NT2/D1 (cell line): Measurements from ENCODE around the gene RPL21.
"Not testable (repeated sequence)": the region's sequence is repeated elsewhere in the genome, so short reads cannot be mapped to it uniquely, and the experiment has no call there.

Experiments
- DNase-seq: peaks from one replicate; pipeline ENCODE4 v3.0.0-alpha.2; 2011; ENCODE audit warnings: low read depth, low spot score
- H3K27me3 ChIP-seq: 2 replicates; pipeline ENCODE4 v1.6.0; 2011; ENCODE audit warnings: mild to moderate bottlenecking; ENCODE audit not compliant: insufficient read length, insufficient read depth
- H3K36me3 ChIP-seq: 2 replicates; pipeline ENCODE4 v1.6.1; 2011; ENCODE audit warnings: mild to moderate bottlenecking, low read length, mixed read lengths; ENCODE audit not compliant: insufficient read depth, insufficient read length
- H3K4me1 ChIP-seq: 2 replicates; pipeline ENCODE4 v1.5.1; 2011; ENCODE audit not compliant: insufficient read depth, insufficient read length
- H3K4me3 ChIP-seq: 2 replicates; pipeline ENCODE4 v1.5.1; 2011; ENCODE audit warnings: low read depth; ENCODE audit not compliant: insufficient read length
- H3K9ac ChIP-seq: 2 replicates; pipeline ENCODE4 v1.6.0; 2011; ENCODE audit warnings: low read depth; ENCODE audit not compliant: insufficient read length
- H3K9me3 ChIP-seq: 2 replicates; pipeline ENCODE4 v1.5.1; 2011; ENCODE audit warnings: mild to moderate bottlenecking, low read length; ENCODE audit not compliant: insufficient read depth
- SUZ12 ChIP-seq: IDR thresholded peaks from 2 replicates; pipeline ENCODE4 v1.6.1; 2011; ENCODE audit not compliant: insufficient read length, insufficient read depth; ENCODE audit errors: extremely low read depth
- YY1 ChIP-seq: IDR thresholded peaks from 2 replicates; pipeline ENCODE4 v1.6.1; 2011; ENCODE audit not compliant: insufficient read length, insufficient read depth
- ZNF274 ChIP-seq: IDR thresholded peaks from 2 replicates; pipeline ENCODE4 v1.6.1; 2011; ENCODE audit warnings: mild to moderate bottlenecking, low read depth, low read length

Gene RPL21

DNA sequence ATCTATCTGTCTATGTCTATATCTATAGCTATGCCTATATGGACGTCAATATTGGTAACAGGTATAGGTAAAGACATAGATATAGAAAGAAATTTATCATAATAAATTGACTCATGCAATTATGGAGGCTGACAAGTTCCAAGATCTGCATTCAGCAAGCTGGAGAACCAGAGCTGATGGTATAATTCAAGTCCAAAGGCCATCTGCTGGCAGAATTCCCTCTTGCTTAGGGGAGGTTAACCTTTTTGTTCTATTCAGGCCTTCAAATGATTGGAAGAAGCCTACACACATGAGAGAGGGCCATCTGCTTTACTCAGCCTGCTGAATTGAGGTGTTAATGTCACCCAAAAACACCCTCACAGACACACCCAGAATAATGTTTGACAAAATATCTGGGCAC lies 30.1 kb downstream of the RPL21 start:
- Histone ChIP-seq H3K9ac (no peak overlapping the region), H3K27me3 (no peaks in the 10 kb centered on the region), H3K4me3 (no peak overlapping the region), H3K36me3 (no peaks in the 10 kb centered on the region), H3K4me1 (no peaks in the 10 kb centered on the region), H3K9me3 (no peaks in the 10 kb centered on the region)
- no peak for DNase-seq
- TF ChIP-seq ZNF274 (no peak), YY1 (no peak), SUZ12 (no peak)

DNA sequence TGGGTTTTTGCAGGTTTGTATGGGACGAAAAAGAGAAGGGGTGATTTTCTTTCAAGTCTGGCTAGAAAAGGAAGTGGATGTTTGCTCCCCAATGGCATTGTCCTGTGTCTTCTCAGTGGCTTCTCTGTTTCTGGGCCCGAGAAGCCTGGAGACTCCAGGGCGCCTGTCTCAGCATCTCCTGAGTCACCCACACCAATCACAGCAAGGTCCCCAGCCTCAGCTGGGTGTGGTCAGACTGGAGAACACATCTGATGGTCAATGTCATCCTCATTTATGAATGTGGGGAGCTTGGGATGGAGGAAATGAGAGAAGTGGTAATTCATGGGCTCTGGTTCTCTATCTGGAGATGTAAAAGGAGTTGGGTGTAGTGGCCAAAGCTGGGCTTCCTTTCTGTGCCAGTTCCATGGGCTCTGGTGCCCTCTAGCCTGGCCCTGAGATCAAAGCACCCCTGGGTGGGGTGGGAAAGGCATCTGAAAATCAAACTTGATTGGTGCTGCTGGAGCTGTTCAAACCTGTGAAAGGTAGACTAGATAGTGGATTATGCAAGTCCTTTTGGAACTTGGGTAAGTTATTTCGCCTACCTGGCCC lies 32.6 kb downstream of the RPL21 start:
- Histone ChIP-seq H3K9me3 (no peaks in the 10 kb centered on the region), H3K4me3 (no peak overlapping the region), H3K36me3 (no peaks in the 10 kb centered on the region), H3K4me1 (no peaks in the 10 kb centered on the region), H3K9ac (no peak overlapping the region), H3K27me3 (no peaks in the 10 kb centered on the region)
- DNase-seq: no peak
- no peak for TF ChIP-seq ZNF274
- no peak for TF ChIP-seq SUZ12
- no peak for TF ChIP-seq YY1

DNA sequence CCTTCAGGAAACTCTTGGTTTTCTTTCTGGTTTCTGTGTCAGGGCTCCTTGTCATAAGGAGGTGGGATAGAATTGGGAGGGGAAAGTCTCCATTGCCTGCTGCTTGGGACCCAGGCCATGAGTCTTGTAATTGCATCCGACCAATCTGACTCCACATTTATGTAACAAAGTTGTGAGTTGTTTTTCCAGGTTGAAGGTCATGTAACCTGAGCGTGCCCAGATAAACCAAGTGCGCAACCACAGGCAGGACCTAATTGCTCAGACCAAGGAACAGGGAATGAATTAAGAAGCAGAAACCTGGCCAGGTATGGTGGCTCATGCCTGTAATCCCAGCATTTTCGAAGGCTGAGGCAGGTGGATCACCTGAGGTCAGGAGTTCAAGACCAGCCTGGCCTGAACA lies 37.0 kb downstream of the RPL21 start:
- DNase-seq: no peak
- TF ChIP-seq SUZ12 (no peak), ZNF274 (no peak), YY1 (no peak)
- Histone ChIP-seq H3K36me3 (no peaks in the 10 kb centered on the region), H3K27me3 (no peaks in the 10 kb centered on the region), H3K9me3 (no peaks in the 10 kb centered on the region), H3K4me1 (no peaks in the 10 kb centered on the region), H3K4me3 (no peak overlapping the region), H3K9ac (no peak overlapping the region)

DNA sequence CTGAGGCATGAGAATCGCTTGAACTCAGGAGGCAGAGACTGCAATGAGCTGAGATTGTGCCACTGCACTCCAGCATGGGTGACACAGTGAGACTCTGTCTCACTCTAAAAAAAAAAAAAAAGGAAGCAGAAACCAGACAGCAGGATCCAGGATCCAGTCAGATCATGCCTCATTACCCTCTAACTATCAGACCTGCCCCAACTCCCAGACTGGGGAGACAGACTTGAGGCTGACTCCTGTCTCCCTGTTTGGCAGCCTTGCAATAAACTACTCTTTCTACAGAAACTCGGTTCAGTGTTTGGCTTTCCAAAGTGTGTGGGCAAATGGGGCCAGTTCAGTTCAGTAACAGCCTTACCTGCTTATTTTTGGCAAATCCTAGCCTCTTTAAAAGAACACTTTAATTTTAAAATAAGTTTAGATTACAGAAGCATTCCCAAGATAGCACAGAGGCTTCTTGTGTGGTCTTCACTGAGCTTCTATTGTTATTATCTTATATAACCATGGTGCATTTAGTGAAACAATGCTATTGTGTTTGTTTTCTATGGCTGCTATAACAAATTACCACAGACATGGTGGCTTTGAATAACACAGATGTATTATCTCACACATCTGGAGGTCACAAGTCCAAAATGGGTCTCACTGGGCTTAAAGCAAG lies 37.8 kb downstream of the RPL21 start:
- Histone ChIP-seq H3K36me3 (no peaks in the 10 kb centered on the region), H3K9me3 (no peaks in the 10 kb centered on the region), H3K27me3 (no peaks in the 10 kb centered on the region), H3K9ac (no peak overlapping the region), H3K4me3 (no peak overlapping the region), H3K4me1 (no peaks in the 10 kb centered on the region)
- TF ChIP-seq ZNF274 (no peak), SUZ12 (no peak), YY1 (no peak)
- no peak for DNase-seq

DNA sequence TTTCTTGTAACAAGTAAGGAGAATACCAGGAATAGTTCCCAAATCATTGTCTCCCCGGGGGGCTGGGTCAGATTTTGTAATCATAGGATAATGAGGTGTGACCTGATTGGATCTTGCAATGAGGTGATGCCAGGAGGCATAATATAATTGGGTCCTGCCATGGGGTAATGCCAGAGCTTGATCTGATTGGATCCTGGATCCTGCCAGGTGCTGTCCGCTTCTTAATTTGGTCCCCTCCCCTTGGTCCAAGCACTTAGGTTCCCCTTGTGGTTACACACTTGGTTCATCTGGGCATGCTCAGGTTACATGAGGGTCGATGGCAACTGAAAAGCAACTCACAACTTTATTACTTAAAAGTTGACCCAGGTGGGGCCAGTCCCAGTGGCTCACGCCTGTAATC lies 39.4 kb downstream of the RPL21 start:
- DNase-seq: no peak

DNA sequence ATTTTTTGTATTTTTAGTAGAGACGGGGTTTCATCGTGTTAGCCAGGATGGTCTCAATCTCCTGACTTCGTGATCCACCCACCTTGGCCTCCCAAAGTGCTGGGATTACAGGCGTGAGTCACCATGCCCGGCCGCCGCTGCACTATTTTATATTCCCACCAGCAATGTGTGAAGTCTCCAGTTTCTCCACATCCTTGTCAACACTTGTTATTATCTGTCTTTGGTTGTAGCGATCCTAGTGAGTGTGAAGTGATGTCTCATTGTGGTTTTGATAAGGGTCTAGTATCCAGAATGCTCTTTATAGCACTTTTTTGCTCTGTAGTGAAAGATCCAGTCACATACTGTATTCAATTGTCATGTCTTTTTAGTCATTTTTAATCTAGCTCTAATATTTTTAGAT lies 40.6 kb downstream of the RPL21 start:
- H3K36me3 ChIP-seq, DNase-seq, H3K9me3 ChIP-seq, H3K4me1 ChIP-seq, H3K27me3 ChIP-seq, H3K9ac ChIP-seq, H3K4me3 ChIP-seq: not testable (repeated sequence)

More for the DNA sequence above, 39.4 kb downstream of the RPL21 start:
- no peak for TF ChIP-seq ZNF274
- no peak for TF ChIP-seq SUZ12
- TF ChIP-seq YY1: no peak
- no peak overlapping the region for H3K4me3 ChIP-seq
- H3K36me3 ChIP-seq: no peaks in the 10 kb centered on the region
- H3K9ac ChIP-seq: no peak overlapping the region
- no peaks in the 10 kb centered on the region for H3K9me3 ChIP-seq
- H3K4me1 ChIP-seq: no peaks in the 10 kb centered on the region
- H3K27me3 ChIP-seq: no peaks in the 10 kb centered on the region

DNA sequence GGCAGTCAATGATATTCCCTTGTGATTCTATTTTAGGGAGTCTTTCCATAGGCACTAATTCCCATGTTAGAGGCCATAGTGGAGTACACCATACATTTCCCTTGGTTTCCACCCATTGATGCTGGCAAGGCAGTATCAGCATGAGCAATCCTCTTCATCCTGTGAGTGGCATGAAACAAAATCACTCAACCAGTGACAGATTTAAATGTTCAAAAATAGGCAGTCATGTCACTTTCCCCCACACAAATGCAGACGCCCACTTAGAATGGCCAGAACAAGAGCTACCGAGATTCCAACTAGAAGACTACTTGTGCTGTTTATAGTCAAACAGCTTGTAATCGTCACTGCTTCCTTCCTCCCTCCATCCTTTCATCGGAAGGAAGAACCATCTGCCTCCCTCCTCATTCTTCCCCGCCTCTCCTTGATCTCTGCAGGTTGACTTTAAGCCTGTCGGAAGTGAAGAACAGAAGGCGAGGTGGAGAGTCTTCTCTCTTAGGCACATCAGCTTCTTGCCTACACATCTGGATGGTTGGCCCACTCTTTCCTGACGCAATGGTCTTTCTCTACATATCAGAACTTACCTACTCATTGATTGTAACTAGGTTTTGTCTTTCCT lies 41.8 kb downstream of the RPL21 start:
- no peak for DNase-seq
- H3K27me3 ChIP-seq: no peaks in the 10 kb centered on the region

More for the DNA sequence above, 41.8 kb downstream of the RPL21 start:
- no peaks in the 10 kb centered on the region for H3K36me3 ChIP-seq
- no peaks in the 10 kb centered on the region for H3K4me1 ChIP-seq
- TF ChIP-seq SUZ12 (no peak), YY1 (no peak), ZNF274 (no peak)
- H3K4me3 ChIP-seq: no peak overlapping the region
- no peaks in the 10 kb centered on the region for H3K9me3 ChIP-seq
- H3K9ac ChIP-seq: no peak overlapping the region
